ENCODE data around the gene OSGIN1.

DNA sequence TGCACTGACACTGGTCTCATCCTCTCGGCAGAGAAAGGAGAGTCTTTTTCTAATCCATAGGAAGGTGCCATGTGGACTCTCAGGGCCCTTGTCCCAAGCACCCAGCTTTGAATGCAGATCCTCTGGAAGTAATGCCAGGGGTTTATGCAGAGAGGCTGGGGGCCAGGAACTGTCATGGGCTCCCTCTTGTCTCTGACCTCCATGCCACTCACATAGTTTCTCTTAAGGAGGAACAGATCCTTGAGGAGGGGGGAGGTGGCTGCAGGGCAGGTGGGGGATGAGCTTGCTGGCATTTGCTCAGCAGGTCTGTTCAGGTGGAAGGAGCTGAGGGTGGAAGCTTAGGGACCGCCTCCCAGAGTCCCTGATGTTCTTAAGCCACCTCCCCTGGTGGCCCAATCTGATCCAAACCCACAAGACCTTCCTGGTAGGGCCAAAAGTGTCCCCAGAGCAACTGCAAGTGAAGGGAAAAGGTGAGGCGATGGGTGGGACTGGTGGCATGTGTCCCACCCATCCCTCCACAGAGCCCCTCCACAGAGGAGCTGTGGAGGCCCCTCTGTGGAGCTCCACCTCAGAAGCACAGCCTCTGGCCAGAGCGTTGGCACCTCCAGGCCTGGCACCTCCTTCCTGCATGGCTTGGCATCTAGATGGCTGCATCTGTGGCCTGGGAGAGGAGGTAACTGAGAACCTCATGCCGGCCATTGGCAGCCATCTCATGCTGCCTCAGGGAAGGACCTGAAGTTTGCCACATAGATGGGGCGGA, 24.2 kb downstream of the OSGIN1 start:
- TF ChIP-seq, protein P1, sequence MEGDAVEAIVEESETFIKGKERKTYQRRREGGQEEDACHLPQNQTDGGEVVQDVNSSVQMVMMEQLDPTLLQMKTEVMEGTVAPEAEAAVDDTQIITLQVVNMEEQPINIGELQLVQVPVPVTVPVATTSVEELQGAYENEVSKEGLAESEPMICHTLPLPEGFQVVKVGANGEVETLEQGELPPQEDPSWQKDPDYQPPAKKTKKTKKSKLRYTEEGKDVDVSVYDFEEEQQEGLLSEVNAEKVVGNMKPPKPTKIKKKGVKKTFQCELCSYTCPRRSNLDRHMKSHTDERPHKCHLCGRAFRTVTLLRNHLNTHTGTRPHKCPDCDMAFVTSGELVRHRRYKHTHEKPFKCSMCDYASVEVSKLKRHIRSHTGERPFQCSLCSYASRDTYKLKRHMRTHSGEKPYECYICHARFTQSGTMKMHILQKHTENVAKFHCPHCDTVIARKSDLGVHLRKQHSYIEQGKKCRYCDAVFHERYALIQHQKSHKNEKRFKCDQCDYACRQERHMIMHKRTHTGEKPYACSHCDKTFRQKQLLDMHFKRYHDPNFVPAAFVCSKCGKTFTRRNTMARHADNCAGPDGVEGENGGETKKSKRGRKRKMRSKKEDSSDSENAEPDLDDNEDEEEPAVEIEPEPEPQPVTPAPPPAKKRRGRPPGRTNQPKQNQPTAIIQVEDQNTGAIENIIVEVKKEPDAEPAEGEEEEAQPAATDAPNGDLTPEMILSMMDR (IDR thresholded peaks at IDR 0.05): no peak
- no peak for TF ChIP-seq EZH2 (IDR thresholded peaks at IDR 0.05; ENCODE audit: borderline replicate concordance, insufficient read depth, low read depth, low read length, poor library complexity, severe bottlenecking)

Data from B cell (primary cell).